NB4 (cell line): ENCODE measurements around the gene SNTG2.

Experiments
- DNase-seq: peaks from one replicate; pipeline ENCODE4 v3.0.0; 2010; ENCODE audit warnings: low read depth
- H3K4me3 ChIP-seq: one replicate; pipeline ENCODE4 v1.5.1; 2011; ENCODE audit warnings: mild to moderate bottlenecking, low read depth, low read length, moderate library complexity
- MYC ChIP-seq: IDR thresholded peaks from 2 replicates; pipeline ENCODE4 v1.6.1; 2011; ENCODE audit warnings: low read depth, low read length
- POLR2A ChIP-seq: IDR thresholded peaks from 2 replicates; pipeline ENCODE4 v1.6.1; 2011; ENCODE audit warnings: mild to moderate bottlenecking; ENCODE audit not compliant: insufficient read length; ENCODE audit errors: extremely low read depth
- TF ChIP-seq, protein P1 (sequence below): IDR thresholded peaks from one replicate; pipeline ENCODE4 v1.5.1; 2012; ENCODE audit warnings: low read depth, low read length
- TF ChIP-seq, protein P2 (sequence below): IDR thresholded peaks from 2 replicates; pipeline ENCODE4 v1.6.1; 2011; ENCODE audit warnings: low read depth, low read length

SNTG2 gene

DNA sequence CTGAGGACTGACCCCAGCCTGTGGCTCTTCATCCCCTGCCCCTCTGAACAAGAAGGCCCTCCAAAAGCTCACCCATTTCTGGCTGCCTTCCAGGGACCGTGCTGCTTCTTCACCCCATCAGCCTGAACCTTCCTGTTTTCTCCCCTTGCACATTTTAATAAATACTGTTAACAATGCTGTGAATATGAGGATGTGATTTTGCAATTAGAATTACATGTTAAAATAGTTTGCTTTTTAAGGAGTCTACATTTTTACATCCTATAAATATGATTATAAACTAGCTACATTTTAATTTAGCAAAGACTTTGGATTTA, 4.0 kb downstream of the SNTG2 start:
- TF ChIP-seq, protein P1, sequence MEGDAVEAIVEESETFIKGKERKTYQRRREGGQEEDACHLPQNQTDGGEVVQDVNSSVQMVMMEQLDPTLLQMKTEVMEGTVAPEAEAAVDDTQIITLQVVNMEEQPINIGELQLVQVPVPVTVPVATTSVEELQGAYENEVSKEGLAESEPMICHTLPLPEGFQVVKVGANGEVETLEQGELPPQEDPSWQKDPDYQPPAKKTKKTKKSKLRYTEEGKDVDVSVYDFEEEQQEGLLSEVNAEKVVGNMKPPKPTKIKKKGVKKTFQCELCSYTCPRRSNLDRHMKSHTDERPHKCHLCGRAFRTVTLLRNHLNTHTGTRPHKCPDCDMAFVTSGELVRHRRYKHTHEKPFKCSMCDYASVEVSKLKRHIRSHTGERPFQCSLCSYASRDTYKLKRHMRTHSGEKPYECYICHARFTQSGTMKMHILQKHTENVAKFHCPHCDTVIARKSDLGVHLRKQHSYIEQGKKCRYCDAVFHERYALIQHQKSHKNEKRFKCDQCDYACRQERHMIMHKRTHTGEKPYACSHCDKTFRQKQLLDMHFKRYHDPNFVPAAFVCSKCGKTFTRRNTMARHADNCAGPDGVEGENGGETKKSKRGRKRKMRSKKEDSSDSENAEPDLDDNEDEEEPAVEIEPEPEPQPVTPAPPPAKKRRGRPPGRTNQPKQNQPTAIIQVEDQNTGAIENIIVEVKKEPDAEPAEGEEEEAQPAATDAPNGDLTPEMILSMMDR, result no peak
- TF ChIP-seq MYC (no peak), POLR2A (no peak)
- TF ChIP-seq, protein P2, sequence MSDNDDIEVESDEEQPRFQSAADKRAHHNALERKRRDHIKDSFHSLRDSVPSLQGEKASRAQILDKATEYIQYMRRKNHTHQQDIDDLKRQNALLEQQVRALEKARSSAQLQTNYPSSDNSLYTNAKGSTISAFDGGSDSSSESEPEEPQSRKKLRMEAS, result no peak
- no peak overlapping the region for H3K4me3 ChIP-seq
- DNase-seq, result no peak

DNA sequence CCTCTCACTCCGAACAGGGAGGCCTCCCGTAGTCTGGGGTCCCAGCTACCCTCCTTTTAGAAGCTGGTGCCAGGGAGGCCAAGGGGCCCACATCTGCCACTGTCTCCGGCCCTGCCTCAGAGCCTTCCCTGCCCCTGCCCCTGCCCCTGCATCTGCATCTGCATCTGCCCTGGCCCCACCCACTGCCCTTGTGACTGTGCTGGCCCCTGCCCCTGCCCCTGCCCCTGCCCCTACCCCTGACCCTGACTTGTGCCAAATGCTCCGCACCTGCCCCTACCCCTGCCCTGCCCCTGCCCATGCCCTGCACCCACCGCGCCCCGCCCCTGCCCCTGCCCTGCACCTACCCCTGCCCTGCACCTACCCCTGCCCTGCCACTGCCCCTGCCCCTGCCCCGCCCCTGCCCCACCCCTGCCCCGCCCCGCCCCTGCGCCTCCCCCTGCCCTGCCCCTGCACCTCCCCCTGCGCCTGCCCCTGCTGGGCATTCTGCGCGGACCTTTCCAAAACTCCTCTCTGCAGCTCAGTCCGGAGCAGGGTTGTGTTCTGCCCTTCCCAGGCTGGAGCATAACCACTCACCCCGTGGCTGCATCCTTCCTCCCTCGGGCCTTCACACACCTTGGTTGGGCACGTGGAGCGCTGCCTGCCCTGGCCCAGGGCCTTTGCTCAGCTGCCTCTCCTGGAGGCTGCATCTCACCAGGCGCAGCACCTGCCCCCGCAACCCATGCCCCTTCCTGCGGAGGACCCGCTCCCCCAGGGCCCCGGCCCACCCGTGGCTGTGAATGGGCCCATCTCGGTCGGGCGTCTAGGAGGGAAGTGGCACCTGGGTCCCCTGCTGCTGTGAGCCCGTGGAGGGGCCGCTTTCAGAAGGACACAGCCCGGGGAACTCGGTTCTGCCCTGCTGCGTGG, 5.4 kb downstream of the SNTG2 start:
- TF ChIP-seq, protein P1, result no peak
- TF ChIP-seq MYC (no peak), POLR2A (no peak)
- TF ChIP-seq, protein P2, result no peak
- H3K4me3 ChIP-seq, result no peak overlapping the region
- no peak for DNase-seq

DNA sequence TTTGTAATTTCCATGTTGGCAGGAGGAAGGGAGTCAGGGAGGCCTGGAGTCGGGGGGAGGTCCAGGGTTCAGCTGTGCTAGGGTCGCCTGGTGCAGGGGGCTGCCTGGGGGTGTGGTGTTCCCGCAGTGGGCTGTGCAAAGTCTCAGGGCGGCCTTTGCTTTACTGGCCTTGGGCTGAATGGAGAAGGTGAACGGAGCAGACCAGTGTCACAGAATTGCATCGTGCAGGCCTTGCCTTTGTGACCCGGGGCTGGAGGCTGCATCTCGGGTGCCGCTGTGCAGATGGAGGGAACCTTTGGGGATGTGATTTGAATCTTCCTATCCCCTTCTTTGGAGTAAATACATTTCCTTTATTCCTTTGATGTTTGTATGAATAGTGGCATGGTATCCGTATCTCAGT, 8.8 kb downstream of the SNTG2 start:
- no peak overlapping the region for H3K4me3 ChIP-seq
- TF ChIP-seq MYC (no peak), POLR2A (no peak)
- TF ChIP-seq, protein P1, result no peak
- TF ChIP-seq, protein P2, result no peak
- DNase-seq, result no peak

DNA sequence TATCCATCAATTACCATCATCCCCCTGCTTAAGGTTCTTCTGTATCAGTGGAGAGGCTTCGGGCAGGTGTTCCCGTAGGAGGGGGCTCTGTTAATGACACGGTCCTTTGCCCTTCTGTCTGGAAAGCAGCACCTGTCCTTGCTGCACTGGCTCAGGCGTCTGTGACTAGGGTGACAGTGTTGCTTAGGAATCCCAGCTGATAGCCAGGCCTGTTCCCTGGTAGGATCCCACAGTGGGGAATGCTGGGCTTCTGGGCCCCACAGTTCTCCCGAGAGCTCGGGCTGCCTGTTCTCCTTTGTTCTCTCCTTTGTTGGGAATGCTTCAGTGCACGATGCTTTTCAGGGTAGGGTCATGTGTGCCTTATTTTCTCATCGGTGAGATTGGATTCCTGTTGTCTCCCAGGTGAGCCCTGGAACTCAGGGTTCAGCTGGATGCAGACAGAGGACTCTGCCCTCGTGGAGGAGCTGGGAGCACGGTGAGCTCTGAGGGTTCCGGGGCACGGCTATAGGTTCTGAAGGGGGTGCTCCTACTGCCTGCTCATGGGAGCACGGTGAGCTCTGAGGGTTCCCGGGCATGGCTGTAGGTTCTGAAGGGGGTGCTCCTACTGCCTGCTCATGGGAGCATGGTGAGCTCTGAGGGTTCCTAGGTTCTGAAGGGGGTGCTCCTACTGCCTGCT, 9.6 kb downstream of the SNTG2 start:
- no peak for DNase-seq
- TF ChIP-seq, protein P2, result no peak
- TF ChIP-seq, protein P1, result no peak
- no peak overlapping the region for H3K4me3 ChIP-seq

DNA sequence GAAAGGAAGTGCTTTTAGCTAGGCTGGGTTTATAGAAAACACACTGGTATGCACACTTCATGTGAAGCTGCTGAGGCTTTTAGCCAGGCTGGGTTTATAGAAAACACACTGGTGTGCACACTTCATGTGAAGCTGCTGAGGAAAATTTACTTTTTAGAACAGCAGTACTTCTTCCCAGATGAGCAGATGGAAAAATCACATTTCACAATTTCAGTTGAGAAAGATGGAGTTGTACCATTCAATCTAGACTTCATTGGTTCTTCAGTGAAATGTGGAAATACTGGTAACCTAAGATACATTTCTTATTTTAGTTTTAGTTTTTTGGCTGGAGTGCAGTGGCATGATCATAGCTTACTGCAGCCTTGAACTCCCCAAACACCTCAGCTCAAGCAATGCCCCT, 11.1 kb downstream of the SNTG2 start:
- no peak overlapping the region for H3K4me3 ChIP-seq
- no peak for DNase-seq
- TF ChIP-seq, protein P1, result no peak
- no peak for TF ChIP-seq MYC
- TF ChIP-seq, protein P2, result no peak
- no peak for TF ChIP-seq POLR2A
